Astrocyte (in vitro differentiated cells and primary cell): ENCODE measurements around the gene GABRP. TPM values are rescaled to one million over a fixed set of nuclear protein-coding genes. Genes with fewer than 3 reads are reported as not detected.

Source experiments
- DNase-seq: peaks from one replicate; pipeline ENCODE4 v3.0.0-alpha.2; 2010; ENCODE audit warnings: low read depth
- FAIRE-seq: peaks from 2 replicates; lab custom pipeline; 2011; peaks lifted over from hg19 to GRCh38; lab: Jason Lieb, UNC
- H2AFZ ChIP-seq: 2 replicates; pipeline ENCODE4 v1.6.0; 2012; ENCODE audit warnings: low read depth, low read length, inconsistent platforms
- H3K27ac ChIP-seq: 2 replicates; pipeline ENCODE4 v1.5.1; 2011; ENCODE audit warnings: low read depth, low read length, inconsistent platforms
- H3K27me3 ChIP-seq: 2 replicates; pipeline ENCODE4 v1.6.0; 2011; ENCODE audit warnings: low read length, inconsistent platforms; ENCODE audit not compliant: insufficient read depth
- H3K36me3 ChIP-seq: 2 replicates; pipeline ENCODE4 v1.5.1; 2011; ENCODE audit warnings: low read length, inconsistent platforms; ENCODE audit not compliant: insufficient read depth
- H3K4me1 ChIP-seq: 2 replicates; pipeline ENCODE4 v1.5.1; 2011; ENCODE audit warnings: low read length, inconsistent platforms; ENCODE audit not compliant: insufficient read depth
- H3K4me2 ChIP-seq: 2 replicates; pipeline ENCODE4 v1.6.0; 2012; ENCODE audit warnings: low read length, inconsistent platforms
- H3K4me3 ChIP-seq: 2 replicates; pipeline ENCODE4 v1.5.1; 2011; ENCODE audit warnings: low read depth, mild to moderate bottlenecking, low read length, inconsistent platforms; ENCODE audit not compliant: insufficient read depth
- H3K79me2 ChIP-seq: 2 replicates; pipeline ENCODE4 v1.6.0; 2012; ENCODE audit warnings: mild to moderate bottlenecking, low read length, inconsistent platforms; ENCODE audit not compliant: insufficient read depth
- H3K9ac ChIP-seq: 2 replicates; pipeline ENCODE4 v1.6.0; 2012; ENCODE audit warnings: mild to moderate bottlenecking, low read length, inconsistent platforms
- H3K9me3 ChIP-seq: 2 replicates; pipeline ENCODE4 v1.5.1; 2012; ENCODE audit warnings: low read depth, mild to moderate bottlenecking, low read length, inconsistent platforms; ENCODE audit not compliant: insufficient read depth
- H4K20me1 ChIP-seq: 2 replicates; pipeline ENCODE4 v1.6.0; 2012; ENCODE audit warnings: low read length, inconsistent platforms; ENCODE audit not compliant: insufficient read depth
- H3K27ac Mint-ChIP-seq: one replicate; pipeline ENCODE4 v1.8.0; 2021; ENCODE audit warnings: mild to moderate bottlenecking, mixed read lengths; ENCODE audit not compliant: unreplicated experiment
- H3K27me3 Mint-ChIP-seq: one replicate; pipeline ENCODE4 v1.8.0; 2021; ENCODE audit warnings: low read depth, mixed read lengths; ENCODE audit not compliant: unreplicated experiment
- H3K36me3 Mint-ChIP-seq: one replicate; pipeline ENCODE4 v1.8.0; 2021; ENCODE audit warnings: low read depth, mixed read lengths; ENCODE audit not compliant: unreplicated experiment
- H3K4me1 Mint-ChIP-seq: one replicate; pipeline ENCODE4 v1.8.0; 2021; ENCODE audit warnings: low read depth, mixed read lengths; ENCODE audit not compliant: unreplicated experiment
- H3K4me3 Mint-ChIP-seq: one replicate; pipeline ENCODE4 v1.8.0; 2021; ENCODE audit warnings: mild to moderate bottlenecking, moderate library complexity, mixed read lengths; ENCODE audit not compliant: unreplicated experiment
- H3K9me3 Mint-ChIP-seq: one replicate; pipeline ENCODE4 v1.8.0; 2021; ENCODE audit warnings: mild to moderate bottlenecking, mixed read lengths; ENCODE audit not compliant: unreplicated experiment
- EZH2 ChIP-seq: IDR thresholded peaks from 2 replicates; pipeline ENCODE4 v1.6.1; 2012; ENCODE audit warnings: mild to moderate bottlenecking, low read length, inconsistent platforms; ENCODE audit not compliant: insufficient read depth
- total RNA-seq: library from RNA; stranded (reverse); gene quantifications from 2 replicates; pipeline ENCODE4 v1.2.1, GENCODE V29; 2021
- TF ChIP-seq, protein P1 (sequence below): IDR thresholded peaks from 2 replicates; pipeline ENCODE4 v1.5.1; 2011; ENCODE audit warnings: low read depth, mild to moderate bottlenecking, inconsistent platforms, low read length, moderate library complexity; ENCODE audit not compliant: insufficient read depth

The GABRP gene
- total RNA-seq, 1 donor from 2014 or later = 0.45 TPM

DNA sequence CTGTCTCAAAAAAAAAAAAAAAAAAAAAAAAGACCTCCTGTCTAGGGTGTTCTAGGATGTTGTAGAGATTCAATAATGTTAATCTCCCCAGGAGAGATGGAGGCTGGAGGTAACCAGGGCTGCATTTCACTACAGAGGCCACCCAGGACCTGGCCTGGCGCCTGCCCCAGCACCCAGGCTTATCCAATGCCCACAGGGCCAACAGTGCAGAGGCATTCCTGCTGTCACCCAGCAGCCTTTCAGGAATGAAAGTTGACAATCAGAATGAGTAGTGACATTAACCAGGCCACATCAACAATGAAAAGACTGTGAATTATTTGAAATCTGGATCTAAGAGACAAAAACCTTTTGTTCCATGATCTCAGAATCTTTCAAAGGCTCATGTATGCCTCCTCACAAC, 36.2 kb upstream of the GABRP start:
- H3K9me3 Mint-ChIP-seq = no peaks in the 10 kb centered on the region
- no peak overlapping the region for H3K4me3 ChIP-seq
- peaks cover 37% of the 10 kb centered on the region for H3K27me3 Mint-ChIP-seq
- no peak overlapping the region for H3K4me2 ChIP-seq
- no peak for DNase-seq
- no peak overlapping the region for H2AFZ ChIP-seq
- no peak overlapping the region for H3K4me3 Mint-ChIP-seq
- H3K9ac ChIP-seq = no peak overlapping the region
- H3K27me3 ChIP-seq = peaks cover 7% of the 10 kb centered on the region
- no peak for FAIRE-seq
- no peak overlapping the region for H3K27ac Mint-ChIP-seq
- no peaks in the 10 kb centered on the region for H3K79me2 ChIP-seq
- H3K27ac ChIP-seq = no peak overlapping the region
- H3K4me1 ChIP-seq = peaks cover 3% of the 10 kb centered on the region
- H3K36me3 ChIP-seq = no peaks in the 10 kb centered on the region
- no peaks in the 10 kb centered on the region for H3K36me3 Mint-ChIP-seq
- peaks cover 3% of the 10 kb centered on the region for H3K4me1 Mint-ChIP-seq
- H4K20me1 ChIP-seq = no peaks in the 10 kb centered on the region
- no peaks in the 10 kb centered on the region for H3K9me3 ChIP-seq
- no peak for TF ChIP-seq EZH2

DNA sequence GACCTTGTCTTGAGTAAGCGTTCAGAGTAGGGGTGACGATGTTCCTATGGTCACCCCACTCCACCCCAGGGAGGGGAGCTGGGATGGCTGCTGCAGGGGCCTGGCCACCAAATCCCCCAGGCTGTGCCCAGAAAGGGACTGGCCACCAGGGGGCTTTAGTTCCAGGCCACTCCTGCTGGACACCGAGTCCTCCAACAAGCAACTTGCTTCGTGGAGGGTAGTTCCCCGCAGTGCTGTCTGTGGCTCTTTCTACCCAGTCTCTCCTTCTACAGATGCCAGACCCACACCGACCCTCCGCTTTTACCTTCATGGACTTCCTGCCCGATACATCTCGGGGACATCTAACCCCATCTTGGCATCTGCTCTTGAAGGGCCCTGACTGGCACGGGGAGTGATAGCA, 35.7 kb upstream of the GABRP start:
- H3K9ac ChIP-seq = no peak overlapping the region
- H3K4me2 ChIP-seq = no peak overlapping the region
- no peak overlapping the region for H3K4me3 Mint-ChIP-seq
- no peaks in the 10 kb centered on the region for H3K36me3 ChIP-seq
- DNase-seq (no peak), FAIRE-seq (no peak)
- no peak overlapping the region for H3K27ac ChIP-seq
- H4K20me1 ChIP-seq = no peaks in the 10 kb centered on the region
- H3K4me3 ChIP-seq = no peak overlapping the region
- no peaks in the 10 kb centered on the region for H3K79me2 ChIP-seq
- TF ChIP-seq EZH2 = no peak
- TF ChIP-seq, protein P1, sequence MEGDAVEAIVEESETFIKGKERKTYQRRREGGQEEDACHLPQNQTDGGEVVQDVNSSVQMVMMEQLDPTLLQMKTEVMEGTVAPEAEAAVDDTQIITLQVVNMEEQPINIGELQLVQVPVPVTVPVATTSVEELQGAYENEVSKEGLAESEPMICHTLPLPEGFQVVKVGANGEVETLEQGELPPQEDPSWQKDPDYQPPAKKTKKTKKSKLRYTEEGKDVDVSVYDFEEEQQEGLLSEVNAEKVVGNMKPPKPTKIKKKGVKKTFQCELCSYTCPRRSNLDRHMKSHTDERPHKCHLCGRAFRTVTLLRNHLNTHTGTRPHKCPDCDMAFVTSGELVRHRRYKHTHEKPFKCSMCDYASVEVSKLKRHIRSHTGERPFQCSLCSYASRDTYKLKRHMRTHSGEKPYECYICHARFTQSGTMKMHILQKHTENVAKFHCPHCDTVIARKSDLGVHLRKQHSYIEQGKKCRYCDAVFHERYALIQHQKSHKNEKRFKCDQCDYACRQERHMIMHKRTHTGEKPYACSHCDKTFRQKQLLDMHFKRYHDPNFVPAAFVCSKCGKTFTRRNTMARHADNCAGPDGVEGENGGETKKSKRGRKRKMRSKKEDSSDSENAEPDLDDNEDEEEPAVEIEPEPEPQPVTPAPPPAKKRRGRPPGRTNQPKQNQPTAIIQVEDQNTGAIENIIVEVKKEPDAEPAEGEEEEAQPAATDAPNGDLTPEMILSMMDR = no peak
- H3K9me3 ChIP-seq = no peaks in the 10 kb centered on the region
- H3K4me1 Mint-ChIP-seq = peaks cover 3% of the 10 kb centered on the region
- H3K4me1 ChIP-seq = peaks cover 3% of the 10 kb centered on the region
- H3K36me3 Mint-ChIP-seq = no peaks in the 10 kb centered on the region
- no peak overlapping the region for H3K27ac Mint-ChIP-seq
- peaks cover 7% of the 10 kb centered on the region for H3K27me3 ChIP-seq
- H3K27me3 Mint-ChIP-seq = peaks cover 40% of the 10 kb centered on the region
- H2AFZ ChIP-seq = no peak overlapping the region
- peaks cover 2% of the 10 kb centered on the region for H3K9me3 Mint-ChIP-seq

DNA sequence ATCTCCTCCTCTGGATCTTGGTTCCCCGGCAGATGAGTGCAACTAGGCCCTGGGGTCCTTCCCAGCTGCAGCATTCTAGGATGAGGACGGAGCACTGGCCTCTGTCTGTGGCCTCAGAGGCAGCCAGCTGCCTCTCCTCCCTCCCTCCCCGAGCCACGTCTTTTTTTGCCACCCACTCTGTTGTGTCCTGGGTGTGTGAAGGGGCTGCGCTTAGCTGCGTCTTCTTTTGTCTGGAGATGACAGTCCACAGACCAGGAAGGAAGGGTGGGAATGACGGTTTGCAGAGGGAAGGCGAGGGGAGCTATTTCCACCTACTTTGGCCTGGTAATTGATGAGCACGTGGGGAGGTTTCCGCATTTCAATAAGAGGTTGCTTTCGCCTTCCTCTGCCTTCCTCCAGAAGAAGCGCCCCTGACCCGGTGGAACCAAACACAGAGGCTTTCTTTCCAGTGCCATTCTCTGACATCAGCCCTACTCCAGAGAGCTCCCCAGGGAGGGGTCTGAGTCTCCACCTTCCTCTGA, 34.5 kb upstream of the GABRP start:
- Histone ChIP-seq H3K9ac (no peak overlapping the region), H4K20me1 (no peaks in the 10 kb centered on the region), H3K27me3 (peaks cover 7% of the 10 kb centered on the region), H2AFZ (no peak overlapping the region), H3K9me3 (no peaks in the 10 kb centered on the region), H3K27ac (no peak overlapping the region), H3K4me3 (no peak overlapping the region), H3K4me1 (peaks cover 3% of the 10 kb centered on the region), H3K36me3 (no peaks in the 10 kb centered on the region), H3K79me2 (no peaks in the 10 kb centered on the region), H3K4me2 (no peak overlapping the region)
- no peak for FAIRE-seq
- TF ChIP-seq EZH2 = no peak
- TF ChIP-seq, protein P1 = no peak
- Mint-ChIP-seq H3K36me3 (no peaks in the 10 kb centered on the region), H3K9me3 (peaks cover 2% of the 10 kb centered on the region), H3K4me3 (no peak overlapping the region), H3K4me1 (peaks cover 3% of the 10 kb centered on the region), H3K27me3 (peaks cover 37% of the 10 kb centered on the region), H3K27ac (no peak overlapping the region)
- no peak for DNase-seq
